Type B pancreatic cell (in vitro differentiated cells): Measurements from ENCODE around the gene TXNIP. TPM values are rescaled to one million over a fixed set of nuclear protein-coding genes. Genes with fewer than 3 reads are reported as not detected.
A peak's percentile ranks its signal among the peaks of the same experiment; 100 is the strongest.
"Not testable (repeated sequence)": the region's sequence is repeated elsewhere in the genome, so short reads cannot be mapped to it uniquely, and the experiment has no call there.

Experiments used
- DNase-seq: peaks from one replicate; pipeline ENCODE4 v3.0.0; 2021; ENCODE audit warnings: mixed read lengths; ENCODE audit not compliant: unreplicated experiment; ENCODE audit errors: extremely low spot score
- H3K27ac Mint-ChIP-seq: 2 replicates; pipeline ENCODE4 v1.8.0; 2021; ENCODE audit warnings: mild to moderate bottlenecking, mixed read lengths
- H3K27me3 Mint-ChIP-seq: 2 replicates; pipeline ENCODE4 v1.8.0; 2021; ENCODE audit warnings: mixed read lengths
- H3K36me3 Mint-ChIP-seq: 2 replicates; pipeline ENCODE4 v1.8.0; 2021; ENCODE audit warnings: mixed read lengths
- H3K4me1 Mint-ChIP-seq: one replicate; pipeline ENCODE4 v1.8.0; 2021; ENCODE audit warnings: mixed read lengths; ENCODE audit not compliant: unreplicated experiment
- H3K4me3 Mint-ChIP-seq: 2 replicates; pipeline ENCODE4 v1.8.0; 2021; ENCODE audit warnings: mild to moderate bottlenecking, mixed read lengths
- H3K9me3 Mint-ChIP-seq: 2 replicates; pipeline ENCODE4 v1.8.0; 2021; ENCODE audit warnings: mixed read lengths
- total RNA-seq: library from RNA; stranded (reverse); gene quantifications from 2 replicates; pipeline ENCODE4 v1.2.1, GENCODE V29; 2021; ENCODE audit warnings: low replicate concordance
- TF ChIP-seq, protein P1 (sequence below): fragments of 200-600 bp; sonication (generic); conservative IDR thresholded peaks from 2 replicates; pipeline ENCODE4 v1.5.0; 2021; ENCODE audit warnings: antibody characterized with exemption, mild to moderate bottlenecking

The TXNIP gene
- total RNA-seq, 1 donor from 2014 or later = 96.7 TPM

GRCh38 chr1:146032631-146033219 lies 36.3 kb upstream of the TXNIP start:
- Mint-ChIP-seq H3K27me3 (peaks cover 18% of the 10 kb centered on the region), H3K9me3 (no peaks in the 10 kb centered on the region), H3K36me3 (peaks cover 4% of the 10 kb centered on the region), H3K4me3 (peak overlapping the region; percentile 3), H3K27ac (peak overlapping the region; percentile 66), H3K4me1 (peaks cover 23% of the 10 kb centered on the region)
- TF ChIP-seq, protein P1, sequence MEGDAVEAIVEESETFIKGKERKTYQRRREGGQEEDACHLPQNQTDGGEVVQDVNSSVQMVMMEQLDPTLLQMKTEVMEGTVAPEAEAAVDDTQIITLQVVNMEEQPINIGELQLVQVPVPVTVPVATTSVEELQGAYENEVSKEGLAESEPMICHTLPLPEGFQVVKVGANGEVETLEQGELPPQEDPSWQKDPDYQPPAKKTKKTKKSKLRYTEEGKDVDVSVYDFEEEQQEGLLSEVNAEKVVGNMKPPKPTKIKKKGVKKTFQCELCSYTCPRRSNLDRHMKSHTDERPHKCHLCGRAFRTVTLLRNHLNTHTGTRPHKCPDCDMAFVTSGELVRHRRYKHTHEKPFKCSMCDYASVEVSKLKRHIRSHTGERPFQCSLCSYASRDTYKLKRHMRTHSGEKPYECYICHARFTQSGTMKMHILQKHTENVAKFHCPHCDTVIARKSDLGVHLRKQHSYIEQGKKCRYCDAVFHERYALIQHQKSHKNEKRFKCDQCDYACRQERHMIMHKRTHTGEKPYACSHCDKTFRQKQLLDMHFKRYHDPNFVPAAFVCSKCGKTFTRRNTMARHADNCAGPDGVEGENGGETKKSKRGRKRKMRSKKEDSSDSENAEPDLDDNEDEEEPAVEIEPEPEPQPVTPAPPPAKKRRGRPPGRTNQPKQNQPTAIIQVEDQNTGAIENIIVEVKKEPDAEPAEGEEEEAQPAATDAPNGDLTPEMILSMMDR = peak; percentile 66
- DNase-seq = no peak

DNA sequence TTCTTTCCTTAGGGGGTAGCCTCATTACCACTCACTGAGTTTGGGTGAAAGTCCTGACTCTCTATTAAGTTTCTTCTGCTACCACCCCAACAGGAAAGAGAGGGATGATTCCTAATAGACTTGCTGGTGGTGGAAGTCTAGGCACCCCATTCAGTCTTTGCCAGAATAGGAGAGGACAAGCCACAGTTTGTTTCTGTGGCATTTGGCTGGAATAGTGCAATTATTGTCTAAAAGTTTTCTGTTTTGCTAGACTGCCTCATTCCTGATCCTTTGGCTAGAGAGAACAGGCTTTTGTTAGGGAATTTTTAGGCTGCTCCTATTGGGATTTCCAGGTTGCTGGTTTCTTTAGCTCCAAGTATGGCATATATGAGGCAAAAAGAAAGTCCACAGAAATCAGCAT lies 35.1 kb upstream of the TXNIP start:
- no peaks in the 10 kb centered on the region for H3K9me3 Mint-ChIP-seq
- DNase-seq = no peak
- H3K27ac Mint-ChIP-seq = no peak overlapping the region
- TF ChIP-seq, protein P1 = no peak
- no peak overlapping the region for H3K4me3 Mint-ChIP-seq
- peaks cover 15% of the 10 kb centered on the region for H3K4me1 Mint-ChIP-seq
- H3K36me3 Mint-ChIP-seq = no peaks in the 10 kb centered on the region
- H3K27me3 Mint-ChIP-seq = peaks cover 7% of the 10 kb centered on the region

GRCh38 chr1:146029117-146029516 lies 32.7 kb upstream of the TXNIP start:
- Mint-ChIP-seq H3K27ac (no peak overlapping the region), H3K36me3 (no peaks in the 10 kb centered on the region), H3K4me3 (no peak overlapping the region), H3K4me1 (peaks cover 3% of the 10 kb centered on the region), H3K27me3 (peaks cover 13% of the 10 kb centered on the region), H3K9me3 (no peaks in the 10 kb centered on the region)
- TF ChIP-seq, protein P1 = no peak
- DNase-seq = no peak

DNA sequence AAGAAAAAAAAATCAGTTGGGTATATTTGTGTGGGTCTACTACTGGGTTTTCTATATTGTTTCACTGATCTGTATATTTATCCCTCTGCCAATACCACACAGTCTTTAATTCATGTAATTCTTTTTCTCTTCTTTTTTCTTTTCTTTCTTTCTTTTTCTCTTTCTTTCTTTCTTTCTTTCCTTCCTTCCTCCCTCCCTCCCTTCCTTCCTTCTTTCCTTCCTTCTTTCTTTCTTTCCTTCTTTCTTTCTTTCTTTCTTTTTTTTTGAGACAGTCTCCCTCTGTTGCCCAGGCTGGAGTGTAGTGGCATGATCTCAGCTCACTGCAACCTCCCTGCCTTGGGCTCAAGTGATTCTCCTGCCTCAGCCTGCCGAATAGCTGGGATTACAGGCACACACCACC lies 30.3 kb upstream of the TXNIP start:
- H3K9me3 Mint-ChIP-seq, H3K4me3 Mint-ChIP-seq, DNase-seq, H3K36me3 Mint-ChIP-seq, H3K27ac Mint-ChIP-seq, H3K4me1 Mint-ChIP-seq: not testable (repeated sequence)
- H3K27me3 Mint-ChIP-seq = peaks cover 35% of the 10 kb centered on the region

- DNase-seq, H3K4me3 Mint-ChIP-seq, H3K27ac Mint-ChIP-seq, H3K9me3 Mint-ChIP-seq, H3K36me3 Mint-ChIP-seq, H3K4me1 Mint-ChIP-seq: not testable (repeated sequence)
- H3K27me3 Mint-ChIP-seq = peaks cover 42% of the 10 kb centered on the region
Observed at GRCh38 chr1:146025787-146026495, 29.6 kb upstream of the TXNIP start.

DNA sequence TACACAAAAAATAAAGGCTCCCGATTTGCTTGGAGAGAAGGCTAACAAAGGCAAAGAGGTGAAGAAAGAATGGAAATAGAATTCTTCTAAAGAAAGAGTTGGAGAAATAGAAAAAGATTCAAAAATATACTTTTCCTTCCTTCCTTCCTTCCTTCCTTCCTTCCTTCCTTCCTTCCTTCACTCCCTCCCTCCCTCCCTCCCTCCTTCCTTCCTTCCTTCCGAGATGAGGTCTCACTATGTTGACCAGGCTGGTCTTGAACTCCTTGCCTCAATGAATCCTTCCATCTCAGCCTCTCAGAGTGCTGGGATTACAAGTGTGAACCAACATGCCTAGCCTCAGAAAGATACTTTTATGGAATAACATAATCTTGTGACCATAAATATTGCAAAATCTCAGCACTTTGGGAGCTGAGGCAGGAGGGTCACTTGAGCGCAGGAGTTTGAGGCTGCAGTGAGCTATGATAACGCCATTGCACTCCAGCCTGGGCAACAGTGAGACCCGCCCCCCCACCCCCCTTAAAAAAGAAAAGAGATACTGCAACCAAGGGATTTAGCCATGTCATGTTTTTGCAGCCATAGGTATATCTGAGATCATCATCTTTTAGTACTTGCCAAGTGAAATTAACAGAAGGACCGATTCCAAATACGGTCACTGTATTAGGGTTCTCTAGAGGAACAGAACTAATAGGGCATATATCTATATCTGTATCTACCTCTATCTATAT lies 26.2 kb upstream of the TXNIP start:
- Mint-ChIP-seq H3K4me3 (no peak overlapping the region), H3K27ac (no peak overlapping the region), H3K9me3 (no peaks in the 10 kb centered on the region), H3K4me1 (no peaks in the 10 kb centered on the region), H3K36me3 (peaks cover 4% of the 10 kb centered on the region), H3K27me3 (peaks cover 75% of the 10 kb centered on the region)
- DNase-seq = no peak
- TF ChIP-seq, protein P1 = no peak
